Measurements from ENCODE around the gene HDGF. TPM values are rescaled to one million over a fixed set of nuclear protein-coding genes. Genes with fewer than 3 reads are reported as not detected.

HDGF gene
- total RNA-seq, 1 experiment from 2014 or later: 325 TPM

DNA sequence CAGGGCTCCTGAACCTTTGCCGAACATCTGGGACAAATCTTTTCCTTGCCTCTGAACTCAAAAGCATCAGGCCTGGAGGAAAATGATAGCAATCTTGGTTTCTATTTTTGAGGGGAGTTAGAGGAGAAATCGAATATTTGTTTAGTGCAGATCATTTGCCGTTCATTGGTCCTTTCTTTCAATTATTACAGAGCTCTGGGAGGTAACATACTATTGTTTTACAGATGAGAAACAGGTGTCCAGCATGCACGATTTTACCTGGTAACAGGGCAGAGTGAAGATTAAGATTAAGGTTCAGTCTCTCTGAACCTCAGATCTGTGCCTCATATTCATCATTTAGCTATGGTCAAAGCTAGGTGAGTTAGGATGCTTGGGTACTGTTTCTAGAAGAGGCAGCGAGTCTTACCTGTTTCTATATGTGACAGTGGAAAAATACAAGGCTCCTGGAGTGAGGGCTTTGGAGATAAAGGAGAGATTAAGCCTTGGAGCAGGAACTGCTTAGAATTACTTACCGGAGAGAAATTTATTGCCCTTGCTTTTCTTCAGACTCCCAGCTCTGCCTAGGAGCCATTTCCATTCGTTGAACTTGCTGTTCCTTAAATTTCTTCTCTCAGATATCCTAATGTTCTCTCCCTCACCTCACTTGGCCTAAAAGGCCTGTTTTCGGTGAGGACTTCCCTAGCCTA, 17.3 kb upstream of the HDGF start:
- no peak for DNase-seq (ENCODE audit: low read depth, low spot score)
- TF ChIP-seq SIN3A (IDR thresholded peaks at IDR 0.05; ENCODE audit: borderline replicate concordance, insufficient read depth, low read depth, low read length) (no peak), POLR2AphosphoS5 (IDR thresholded peaks at IDR 0.05; ENCODE audit: low read depth, low read length) (no peak), TCF7L2 (IDR thresholded peaks at IDR 0.05; ENCODE audit: low read depth, low read length) (no peak)
- TF ChIP-seq, protein P1, sequence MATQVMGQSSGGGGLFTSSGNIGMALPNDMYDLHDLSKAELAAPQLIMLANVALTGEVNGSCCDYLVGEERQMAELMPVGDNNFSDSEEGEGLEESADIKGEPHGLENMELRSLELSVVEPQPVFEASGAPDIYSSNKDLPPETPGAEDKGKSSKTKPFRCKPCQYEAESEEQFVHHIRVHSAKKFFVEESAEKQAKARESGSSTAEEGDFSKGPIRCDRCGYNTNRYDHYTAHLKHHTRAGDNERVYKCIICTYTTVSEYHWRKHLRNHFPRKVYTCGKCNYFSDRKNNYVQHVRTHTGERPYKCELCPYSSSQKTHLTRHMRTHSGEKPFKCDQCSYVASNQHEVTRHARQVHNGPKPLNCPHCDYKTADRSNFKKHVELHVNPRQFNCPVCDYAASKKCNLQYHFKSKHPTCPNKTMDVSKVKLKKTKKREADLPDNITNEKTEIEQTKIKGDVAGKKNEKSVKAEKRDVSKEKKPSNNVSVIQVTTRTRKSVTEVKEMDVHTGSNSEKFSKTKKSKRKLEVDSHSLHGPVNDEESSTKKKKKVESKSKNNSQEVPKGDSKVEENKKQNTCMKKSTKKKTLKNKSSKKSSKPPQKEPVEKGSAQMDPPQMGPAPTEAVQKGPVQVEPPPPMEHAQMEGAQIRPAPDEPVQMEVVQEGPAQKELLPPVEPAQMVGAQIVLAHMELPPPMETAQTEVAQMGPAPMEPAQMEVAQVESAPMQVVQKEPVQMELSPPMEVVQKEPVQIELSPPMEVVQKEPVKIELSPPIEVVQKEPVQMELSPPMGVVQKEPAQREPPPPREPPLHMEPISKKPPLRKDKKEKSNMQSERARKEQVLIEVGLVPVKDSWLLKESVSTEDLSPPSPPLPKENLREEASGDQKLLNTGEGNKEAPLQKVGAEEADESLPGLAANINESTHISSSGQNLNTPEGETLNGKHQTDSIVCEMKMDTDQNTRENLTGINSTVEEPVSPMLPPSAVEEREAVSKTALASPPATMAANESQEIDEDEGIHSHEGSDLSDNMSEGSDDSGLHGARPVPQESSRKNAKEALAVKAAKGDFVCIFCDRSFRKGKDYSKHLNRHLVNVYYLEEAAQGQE (IDR thresholded peaks at IDR 0.05; ENCODE audit: insufficient read depth in 1 of 2, low read depth in 2 of 2, low read length in 1 of 2): no peak
- TF ChIP-seq, protein P2, sequence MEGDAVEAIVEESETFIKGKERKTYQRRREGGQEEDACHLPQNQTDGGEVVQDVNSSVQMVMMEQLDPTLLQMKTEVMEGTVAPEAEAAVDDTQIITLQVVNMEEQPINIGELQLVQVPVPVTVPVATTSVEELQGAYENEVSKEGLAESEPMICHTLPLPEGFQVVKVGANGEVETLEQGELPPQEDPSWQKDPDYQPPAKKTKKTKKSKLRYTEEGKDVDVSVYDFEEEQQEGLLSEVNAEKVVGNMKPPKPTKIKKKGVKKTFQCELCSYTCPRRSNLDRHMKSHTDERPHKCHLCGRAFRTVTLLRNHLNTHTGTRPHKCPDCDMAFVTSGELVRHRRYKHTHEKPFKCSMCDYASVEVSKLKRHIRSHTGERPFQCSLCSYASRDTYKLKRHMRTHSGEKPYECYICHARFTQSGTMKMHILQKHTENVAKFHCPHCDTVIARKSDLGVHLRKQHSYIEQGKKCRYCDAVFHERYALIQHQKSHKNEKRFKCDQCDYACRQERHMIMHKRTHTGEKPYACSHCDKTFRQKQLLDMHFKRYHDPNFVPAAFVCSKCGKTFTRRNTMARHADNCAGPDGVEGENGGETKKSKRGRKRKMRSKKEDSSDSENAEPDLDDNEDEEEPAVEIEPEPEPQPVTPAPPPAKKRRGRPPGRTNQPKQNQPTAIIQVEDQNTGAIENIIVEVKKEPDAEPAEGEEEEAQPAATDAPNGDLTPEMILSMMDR (IDR thresholded peaks at IDR 0.05): no peak
- ChIA-PET CTCF (no interaction called here), POLR2A (no interaction called here)
- no peak for ATAC-seq
- H3K4me3 ChIP-seq (ENCODE audit: low read depth in 2 of 2, low read length in 2 of 2): peak overlapping the region; percentile 98 to 99
- H3K4me1 ChIP-seq (ENCODE audit: control insufficient read depth, insufficient read depth, low read length): peaks cover 29% of the 10 kb centered on the region
- intact Hi-C loops (cut with micrococcal nuclease; ENCODE audit: unreplicated experiment): no loop called here
- no peaks in the 10 kb centered on the region for H3K9me3 ChIP-seq (ENCODE audit: control insufficient read depth, insufficient read depth, low read depth, low read length)
- peaks cover 10% of the 10 kb centered on the region for H3K36me3 ChIP-seq (ENCODE audit: control insufficient read depth, insufficient read depth, low read length)
- no TSS peak for BruUV-seq (replicated peaks)
- H3K27me3 ChIP-seq (ENCODE audit: control insufficient read depth, insufficient read depth, low read length): no peaks in the 10 kb centered on the region
- in situ Hi-C loops (cut with HindIII; ENCODE audit: low pct_unique_long_range_greater_than_20kb, low sequenced_read_pairs): no loop called here
- peak overlapping the region; percentile 96 for H3K27ac ChIP-seq (ENCODE audit: low read length)

DNA sequence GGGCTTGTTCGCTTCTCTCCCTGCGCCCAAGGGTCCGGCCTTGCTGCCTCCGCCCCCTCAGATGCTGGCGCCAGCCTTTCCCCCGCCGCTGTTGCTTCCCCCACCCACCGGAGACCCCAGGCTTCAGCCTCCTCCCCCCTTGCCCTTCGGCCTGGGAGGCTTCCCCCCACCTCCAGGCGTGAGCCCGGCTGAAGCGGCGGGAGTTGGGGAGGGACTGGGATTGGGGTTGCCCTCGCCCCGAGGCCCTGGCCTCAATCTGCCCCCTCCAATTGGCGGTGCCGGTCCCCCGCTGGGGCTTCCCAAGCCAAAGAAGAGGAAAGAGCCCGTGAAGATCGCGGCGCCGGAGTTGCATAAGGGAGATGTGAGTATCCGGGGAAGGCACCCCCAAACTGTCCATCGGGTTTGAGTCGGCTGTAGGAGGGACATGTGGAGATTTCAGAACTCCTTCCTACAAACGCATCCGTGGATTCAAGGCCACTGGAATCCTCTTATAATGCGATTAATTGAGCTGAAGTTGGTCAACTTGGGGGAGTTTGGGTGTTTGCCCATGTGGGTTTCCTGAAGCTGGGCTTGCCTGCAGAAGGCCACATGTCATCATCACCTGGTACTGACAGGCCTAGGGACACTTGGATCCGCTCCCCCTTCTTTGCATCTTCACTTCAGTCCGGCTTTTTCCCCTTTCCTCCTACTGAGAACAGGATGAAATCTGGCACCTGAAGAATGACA, 16.6 kb upstream of the HDGF start:
- Histone ChIP-seq H3K4me3 (ENCODE audit: low read depth in 2 of 2, low read length in 2 of 2) (peak overlapping the region; percentile 98 to 99), H3K27me3 (ENCODE audit: control insufficient read depth, insufficient read depth, low read length) (no peaks in the 10 kb centered on the region), H3K9me3 (ENCODE audit: control insufficient read depth, insufficient read depth, low read depth, low read length) (no peaks in the 10 kb centered on the region), H3K27ac (ENCODE audit: low read length) (peak overlapping the region; percentile 96), H3K4me1 (ENCODE audit: control insufficient read depth, insufficient read depth, low read length) (peaks cover 29% of the 10 kb centered on the region), H3K36me3 (ENCODE audit: control insufficient read depth, insufficient read depth, low read length) (peaks cover 10% of the 10 kb centered on the region)
- DNase-seq (ENCODE audit: low read depth, low spot score) (no peak), ATAC-seq (peak; percentile 8)
- ChIA-PET POLR2A (no interaction called here), CTCF (no interaction called here)
- TF ChIP-seq, protein P2 (IDR thresholded peaks at IDR 0.05): no peak
- TF ChIP-seq TCF7L2 (IDR thresholded peaks at IDR 0.05; ENCODE audit: low read depth, low read length) (no peak), SIN3A (IDR thresholded peaks at IDR 0.05; ENCODE audit: borderline replicate concordance, insufficient read depth, low read depth, low read length) (no peak), POLR2AphosphoS5 (IDR thresholded peaks at IDR 0.05; ENCODE audit: low read depth, low read length) (no peak)
- TF ChIP-seq, protein P1 (IDR thresholded peaks at IDR 0.05; ENCODE audit: insufficient read depth in 1 of 2, low read depth in 2 of 2, low read length in 1 of 2): no peak
- intact Hi-C loops (cut with micrococcal nuclease; ENCODE audit: unreplicated experiment): no loop called here
- in situ Hi-C loops (cut with HindIII; ENCODE audit: low pct_unique_long_range_greater_than_20kb, low sequenced_read_pairs): no loop called here
- BruUV-seq (replicated peaks): no TSS peak
